ENCODE measurements around the gene PDCD1.
A peak's percentile ranks its signal among the peaks of the same experiment; 100 is the strongest.
"Not testable (repeated sequence)": the region's sequence is repeated elsewhere in the genome, so short reads cannot be mapped to it uniquely, and the experiment has no call there.

PDCD1 gene

DNA sequence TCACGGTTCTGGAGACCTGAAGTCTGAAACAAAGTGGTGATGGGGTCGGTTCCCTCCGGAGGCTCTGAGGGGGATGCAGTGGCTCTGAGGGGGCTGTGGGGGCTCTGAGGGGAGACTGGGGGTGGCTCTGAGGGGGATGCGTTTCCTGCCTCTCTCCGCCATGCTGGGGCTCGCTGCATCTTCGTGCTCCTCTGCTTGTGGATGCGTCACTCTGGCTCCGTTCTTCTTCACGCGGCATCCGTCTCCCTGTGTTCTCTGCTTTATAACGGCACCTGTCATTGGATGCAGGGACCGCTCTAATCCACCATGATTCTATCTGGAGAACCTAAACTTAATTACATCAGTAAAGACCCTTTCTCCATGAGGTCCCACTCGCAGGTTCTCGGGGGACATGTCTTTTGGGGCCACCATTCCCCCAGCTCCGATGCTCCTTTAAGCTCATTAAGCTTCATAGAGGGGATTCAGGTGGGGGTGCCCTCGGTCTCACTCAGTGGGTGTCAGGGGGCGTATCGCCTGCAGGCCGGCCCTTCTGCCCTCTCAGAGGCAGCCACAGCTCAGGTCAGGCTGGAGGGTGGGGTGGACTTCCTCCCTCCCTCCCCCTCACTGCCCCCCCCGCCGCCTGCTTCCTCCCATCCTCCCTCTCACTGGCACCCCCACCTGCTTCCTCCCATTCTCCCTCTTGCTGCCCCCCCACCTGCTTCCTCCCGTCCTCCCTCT is 29.3 kb upstream of the PDCD1 start:
- Mint-ChIP-seq H3K4me1 (peaks cover 54% of the 10 kb centered on the region), H3K27me3 (no peaks in the 10 kb centered on the region)

GRCh38 chr2:241886840-241887447 is 28.2 kb upstream of the PDCD1 start:
- ATAC-seq, result no peak
- H3K27me3 Mint-ChIP-seq, result no peaks in the 10 kb centered on the region
- peak overlapping the region; percentile 42 for H3K27ac Mint-ChIP-seq
- H3K4me1 Mint-ChIP-seq, result peaks cover 64% of the 10 kb centered on the region
- H3K9me3 Mint-ChIP-seq, result peaks cover 3% of the 10 kb centered on the region
- no peak overlapping the region for H3K4me3 Mint-ChIP-seq
- H3K36me3 Mint-ChIP-seq, result peaks cover 39% of the 10 kb centered on the region

More for the DNA sequence above, 29.3 kb upstream of the PDCD1 start:
- H3K9me3 Mint-ChIP-seq, result peaks cover 3% of the 10 kb centered on the region
- no peak for ATAC-seq
- peaks cover 39% of the 10 kb centered on the region for H3K36me3 Mint-ChIP-seq
- H3K27ac Mint-ChIP-seq, result peak overlapping the region; percentile 48
- H3K4me3 Mint-ChIP-seq, result no peak overlapping the region

- ATAC-seq, result peak; percentile 7
- peak overlapping the region; percentile 16 for H3K4me3 Mint-ChIP-seq
- H3K27me3 Mint-ChIP-seq, result no peaks in the 10 kb centered on the region
- peaks cover 66% of the 10 kb centered on the region for H3K4me1 Mint-ChIP-seq
- H3K36me3 Mint-ChIP-seq, result peaks cover 39% of the 10 kb centered on the region
- peak overlapping the region; percentile 42 for H3K27ac Mint-ChIP-seq
- H3K9me3 Mint-ChIP-seq, result peaks cover 3% of the 10 kb centered on the region
These were observed 27.4 kb upstream of the PDCD1 start for GRCh38 chr2:241885946-241886643.

- peaks cover 39% of the 10 kb centered on the region for H3K36me3 Mint-ChIP-seq
- H3K27ac Mint-ChIP-seq, result no peak overlapping the region
- H3K4me3 Mint-ChIP-seq, result no peak overlapping the region
- peaks cover 72% of the 10 kb centered on the region for H3K4me1 Mint-ChIP-seq
- peaks cover 3% of the 10 kb centered on the region for H3K9me3 Mint-ChIP-seq
- ATAC-seq, result no peak
- H3K27me3 Mint-ChIP-seq, result no peaks in the 10 kb centered on the region
These were observed 26.7 kb upstream of the PDCD1 start for GRCh38 chr2:241885291-241885945.

DNA sequence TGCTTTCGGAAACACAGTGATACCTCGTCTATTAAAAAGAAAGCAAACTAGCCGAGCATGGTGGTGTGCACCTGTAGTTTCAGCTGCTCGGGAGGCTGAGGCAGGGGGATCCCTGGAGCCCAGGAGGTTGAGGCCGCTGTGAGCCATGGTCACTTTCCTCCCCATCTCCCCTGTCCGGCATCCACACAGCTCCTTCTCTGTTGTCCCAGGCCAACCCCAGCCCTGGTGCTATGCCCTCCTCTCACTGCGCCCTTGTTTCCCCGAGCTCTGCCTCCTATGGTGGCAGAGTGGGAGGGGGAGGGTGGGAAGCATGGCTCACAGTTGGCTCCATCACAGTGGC is 26.2 kb upstream of the PDCD1 start:
- Mint-ChIP-seq H3K9me3 (peaks cover 3% of the 10 kb centered on the region), H3K4me1 (peaks cover 75% of the 10 kb centered on the region), H3K36me3 (peaks cover 39% of the 10 kb centered on the region), H3K27ac (no peak overlapping the region), H3K4me3 (no peak overlapping the region), H3K27me3 (no peaks in the 10 kb centered on the region)
- ATAC-seq, result no peak

- Mint-ChIP-seq H3K36me3 (peaks cover 21% of the 10 kb centered on the region), H3K27me3 (no peaks in the 10 kb centered on the region), H3K4me3 (peak overlapping the region; percentile 89), H3K9me3 (no peaks in the 10 kb centered on the region), H3K4me1 (peaks cover 56% of the 10 kb centered on the region), H3K27ac (peak overlapping the region; percentile 89)
- ATAC-seq, result peak; percentile 84
These were observed 23.5 kb upstream of the PDCD1 start for GRCh38 chr2:241882091-241882625.

GRCh38 chr2:241880311-241881073 is 21.8 kb upstream of the PDCD1 start:
- Mint-ChIP-seq H3K4me1 (peaks cover 41% of the 10 kb centered on the region), H3K4me3 (peak overlapping the region; percentile 89), H3K36me3 (peaks cover 7% of the 10 kb centered on the region), H3K27ac (peak overlapping the region; percentile 89), H3K27me3 (no peaks in the 10 kb centered on the region), H3K9me3 (peaks cover under 1% of the 10 kb centered on the region)
- no peak for ATAC-seq

GRCh38 chr2:241879326-241879725 is 20.6 kb upstream of the PDCD1 start:
- Mint-ChIP-seq H3K27me3 (no peaks in the 10 kb centered on the region), H3K27ac (peak overlapping the region; percentile 89), H3K36me3 (peaks cover 3% of the 10 kb centered on the region), H3K4me3 (no peak overlapping the region), H3K4me1 (peaks cover 41% of the 10 kb centered on the region), H3K9me3 (peaks cover 5% of the 10 kb centered on the region)
- ATAC-seq, result no peak

DNA sequence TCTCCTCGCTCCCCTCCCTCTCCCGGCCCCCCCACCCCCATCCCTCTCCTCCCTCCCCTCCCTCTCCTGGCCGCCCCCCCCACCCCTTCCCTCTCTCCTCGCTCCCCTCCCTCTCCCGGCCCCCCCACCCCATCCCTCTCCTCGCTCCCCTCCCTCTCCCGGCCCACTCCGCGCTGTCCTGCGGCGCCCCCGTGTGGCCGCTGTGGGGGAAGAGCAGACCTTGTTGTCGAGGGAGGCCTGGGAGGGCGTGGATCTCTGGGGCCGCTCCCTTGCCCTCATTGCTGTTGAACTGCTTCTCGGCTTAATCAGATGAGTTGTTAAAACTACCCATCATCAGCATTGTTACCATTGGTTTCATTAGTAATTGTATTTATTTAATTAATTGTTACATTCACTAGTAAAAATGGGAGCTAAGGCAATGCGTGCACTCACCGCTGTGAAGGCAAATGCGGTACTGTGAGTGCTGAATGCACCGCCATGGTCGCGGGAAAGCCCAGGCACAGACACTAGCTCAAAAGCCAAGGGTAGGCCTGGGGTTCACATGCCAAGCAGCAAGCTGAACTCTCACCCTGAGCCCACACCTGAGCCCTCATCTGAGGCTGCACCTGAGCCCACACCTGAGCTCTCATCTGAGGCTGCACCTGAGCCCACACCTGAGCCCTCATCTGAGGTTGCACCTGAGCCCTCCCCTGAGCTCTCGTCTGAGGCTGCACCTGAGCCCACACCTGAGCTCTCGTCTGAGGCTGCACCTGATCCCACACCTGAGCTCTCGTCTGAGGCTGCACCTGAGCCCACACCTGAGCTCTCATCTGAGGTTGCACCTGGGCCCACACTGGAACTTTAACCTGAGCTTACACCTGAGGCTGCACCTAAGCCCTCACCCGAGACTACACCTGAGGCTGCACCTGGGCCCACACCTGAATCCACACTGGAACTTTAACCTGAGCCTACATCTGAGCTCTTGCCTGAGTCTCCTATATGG is 19.6 kb upstream of the PDCD1 start:
- Mint-ChIP-seq H3K36me3 (no peaks in the 10 kb centered on the region), H3K9me3 (peaks cover 7% of the 10 kb centered on the region), H3K27ac (no peak overlapping the region), H3K4me3 (no peak overlapping the region), H3K4me1 (peaks cover 34% of the 10 kb centered on the region), H3K27me3 (peaks cover 10% of the 10 kb centered on the region)
- ATAC-seq, result no peak

DNA sequence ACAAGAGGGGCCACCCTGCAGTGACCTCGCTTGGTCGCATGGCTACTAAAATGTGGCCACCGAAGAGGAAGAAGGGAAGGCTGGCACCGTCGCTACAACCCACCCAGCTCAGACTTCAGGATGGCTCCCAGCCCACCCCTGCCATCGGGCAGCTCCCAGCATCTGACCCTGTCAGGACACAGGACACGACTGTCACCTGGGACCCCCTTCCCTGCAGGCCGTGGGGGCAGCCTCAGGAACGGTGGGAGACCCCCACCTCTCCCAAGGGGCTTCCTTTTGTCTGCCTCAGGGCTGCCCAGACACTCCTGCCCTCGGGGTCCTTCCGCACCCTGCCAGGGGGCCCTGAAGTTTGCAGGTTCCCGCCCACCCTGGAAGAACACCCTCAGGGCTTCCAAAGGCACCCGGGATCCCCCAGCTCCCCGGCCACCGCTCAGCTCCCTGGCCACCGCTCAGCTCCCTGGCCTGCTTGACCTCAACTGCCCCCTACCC is 18.5 kb upstream of the PDCD1 start:
- no peaks in the 10 kb centered on the region for H3K36me3 Mint-ChIP-seq
- H3K4me1 Mint-ChIP-seq, result peaks cover 24% of the 10 kb centered on the region
- H3K4me3 Mint-ChIP-seq, result no peak overlapping the region
- peaks cover 7% of the 10 kb centered on the region for H3K9me3 Mint-ChIP-seq
- no peak for ATAC-seq
- peaks cover 18% of the 10 kb centered on the region for H3K27me3 Mint-ChIP-seq
- no peak overlapping the region for H3K27ac Mint-ChIP-seq

- ATAC-seq, result no peak
- H3K36me3 Mint-ChIP-seq, result no peaks in the 10 kb centered on the region
- no peak overlapping the region for H3K27ac Mint-ChIP-seq
- H3K27me3 Mint-ChIP-seq, result peaks cover 22% of the 10 kb centered on the region
- peaks cover 21% of the 10 kb centered on the region for H3K4me1 Mint-ChIP-seq
- no peak overlapping the region for H3K4me3 Mint-ChIP-seq
- H3K9me3 Mint-ChIP-seq, result peaks cover 7% of the 10 kb centered on the region
These were observed 18.0 kb upstream of the PDCD1 start for GRCh38 chr2:241876528-241877196.

- peaks cover 29% of the 10 kb centered on the region for H3K27me3 Mint-ChIP-seq
- H3K36me3 Mint-ChIP-seq, H3K4me3 Mint-ChIP-seq, ATAC-seq, H3K9me3 Mint-ChIP-seq: not testable (repeated sequence)
- H3K27ac Mint-ChIP-seq, result peak overlapping the region; percentile 51
- peaks cover 25% of the 10 kb centered on the region for H3K4me1 Mint-ChIP-seq
These were observed 17.2 kb upstream of the PDCD1 start for GRCh38 chr2:241875754-241876527.
